HG02759 (cell line): ENCODE measurements around the gene TSHZ2.

Source experiments
- ATAC-seq: cut with Tn5 transposase; IDR thresholded peaks from one replicate; pipeline ENCODE4 v1.9.1; 2021; ENCODE audit warnings: mild to moderate bottlenecking, moderate library complexity; ENCODE audit not compliant: unreplicated experiment

The TSHZ2 gene

DNA sequence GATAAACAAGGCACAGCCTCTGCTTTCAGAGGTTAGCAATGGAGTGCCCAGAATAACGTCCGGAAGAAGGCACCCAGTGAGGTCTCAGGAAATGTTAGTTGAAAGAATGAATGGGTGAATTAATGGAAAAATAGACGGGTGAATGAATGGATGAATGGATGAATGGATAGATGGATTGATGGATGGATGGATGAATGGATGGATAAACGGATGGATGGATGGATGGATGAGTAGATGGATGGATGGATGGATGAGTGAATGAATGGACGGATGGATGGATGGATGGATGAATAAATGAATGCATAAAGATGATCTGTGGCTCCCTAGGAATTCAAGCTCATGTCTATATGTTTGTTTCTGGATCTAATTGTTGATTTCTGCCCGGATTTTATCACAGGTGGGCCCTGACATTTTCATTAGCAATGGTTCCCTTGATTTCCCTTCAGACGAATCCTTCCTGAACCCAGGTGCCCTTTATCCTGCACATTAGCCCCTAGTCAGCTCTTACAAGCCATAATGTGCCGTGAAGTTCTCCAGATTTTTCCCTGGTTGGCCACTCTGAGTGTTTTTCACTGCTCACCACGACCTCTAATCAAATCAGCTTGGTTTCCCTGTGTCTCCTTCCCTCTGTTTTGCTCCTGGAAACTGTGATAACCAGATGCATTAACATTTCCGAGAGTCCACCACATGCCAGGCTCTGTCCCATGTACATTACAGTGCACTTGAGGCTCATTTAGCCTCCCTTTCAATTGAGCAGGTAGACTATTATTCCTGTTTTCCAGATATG lies 22.2 kb downstream of the TSHZ2 start:
- no peak for ATAC-seq

DNA sequence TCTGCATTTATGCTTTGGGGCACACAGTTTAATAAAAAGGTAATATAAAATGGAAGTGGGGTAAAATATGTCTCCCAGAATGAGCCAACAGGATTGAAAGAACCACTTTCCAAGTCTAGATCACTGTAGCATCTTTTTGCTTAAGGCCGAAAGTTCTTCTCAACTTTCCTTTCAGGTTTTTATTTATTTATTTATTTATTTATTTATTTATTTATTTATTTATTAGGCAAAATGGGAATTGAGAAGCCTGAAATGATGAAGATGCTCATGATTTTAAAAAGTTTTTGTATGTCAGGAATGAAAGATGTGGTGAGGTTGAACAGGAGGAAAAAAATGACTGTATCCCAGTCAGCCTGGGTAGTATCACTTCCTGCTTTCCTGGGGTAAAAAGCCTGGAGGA lies 24.0 kb downstream of the TSHZ2 start:
- no peak for ATAC-seq

DNA sequence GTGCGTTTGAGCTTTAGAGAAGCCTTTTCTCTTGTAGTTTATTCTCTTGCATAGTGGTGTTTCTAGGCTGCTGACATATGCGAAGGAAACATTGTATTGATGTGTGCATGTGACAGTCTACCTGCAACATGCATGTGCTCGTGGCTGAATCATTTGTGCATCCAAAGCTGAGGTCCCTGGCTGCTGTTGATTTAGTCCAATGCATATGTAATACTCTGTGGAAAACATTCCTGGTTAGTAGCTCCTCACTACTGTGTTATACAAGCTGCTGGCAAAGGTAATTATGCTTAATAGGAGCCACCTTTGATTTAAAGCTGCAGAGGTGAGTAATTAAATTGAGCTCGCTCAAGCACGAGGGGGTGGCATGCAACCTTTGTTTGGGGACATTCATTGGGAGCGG lies 24.5 kb downstream of the TSHZ2 start:
- no peak for ATAC-seq

- no peak for ATAC-seq
Measured at GRCh38 chr20:52998268-52998667, 26.1 kb downstream of the TSHZ2 start.

DNA sequence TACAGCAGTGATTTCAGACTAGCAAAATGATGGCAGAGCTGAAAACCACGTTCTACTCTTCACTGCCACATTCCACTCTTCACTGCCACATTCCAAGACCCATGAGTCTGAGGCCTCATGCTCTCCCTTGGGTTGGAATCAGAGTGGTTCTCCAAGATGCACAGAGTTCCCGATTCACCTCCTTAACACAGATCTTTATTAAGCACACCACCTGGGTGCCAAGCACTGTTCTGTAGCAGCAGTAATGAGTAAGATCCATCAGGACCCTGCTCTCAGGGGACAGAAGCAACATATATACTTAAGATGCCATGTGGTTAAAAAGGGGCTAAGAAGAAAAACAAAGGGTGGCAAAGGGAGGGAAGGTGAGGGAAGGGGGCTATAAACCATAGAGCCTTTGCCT lies 26.9 kb downstream of the TSHZ2 start:
- no peak for ATAC-seq

DNA sequence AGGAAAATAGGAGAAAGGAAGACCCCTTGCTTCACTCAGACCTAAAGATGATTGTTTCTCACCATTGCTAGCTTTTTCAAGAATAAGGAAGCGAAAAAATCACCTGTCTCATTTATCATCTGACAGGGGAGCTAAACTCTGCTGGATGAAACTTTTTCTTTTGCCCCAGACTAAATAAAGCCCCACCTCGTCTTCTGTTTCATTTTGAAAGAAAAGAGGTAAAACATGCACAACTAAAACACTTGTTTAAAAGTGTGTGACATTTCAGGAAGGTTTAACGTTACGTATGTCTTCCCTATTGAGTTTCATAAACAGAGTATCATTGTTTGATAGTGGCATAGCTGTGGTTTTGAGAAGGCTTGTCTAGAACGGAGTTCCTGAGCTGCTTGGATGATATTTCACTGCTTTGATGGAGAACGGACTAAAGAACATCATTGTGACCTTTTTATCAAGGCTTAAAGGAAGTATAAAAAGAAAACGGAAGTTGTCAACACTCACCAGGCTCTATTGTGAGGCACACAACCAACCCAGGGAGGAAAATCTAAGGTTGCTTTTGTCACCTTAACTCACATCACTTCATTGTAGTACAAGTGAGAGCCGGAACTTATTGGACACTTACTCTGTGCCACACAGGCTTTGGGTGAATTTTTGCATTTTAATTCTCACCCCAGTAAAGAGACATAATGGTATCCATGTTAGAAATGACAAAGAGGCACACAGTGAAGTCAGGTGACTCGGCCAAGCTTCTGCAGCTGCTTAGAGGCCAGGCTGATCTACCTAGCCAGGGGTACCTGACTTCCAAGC lies 29.5 kb downstream of the TSHZ2 start:
- peak; percentile 65 for ATAC-seq

DNA sequence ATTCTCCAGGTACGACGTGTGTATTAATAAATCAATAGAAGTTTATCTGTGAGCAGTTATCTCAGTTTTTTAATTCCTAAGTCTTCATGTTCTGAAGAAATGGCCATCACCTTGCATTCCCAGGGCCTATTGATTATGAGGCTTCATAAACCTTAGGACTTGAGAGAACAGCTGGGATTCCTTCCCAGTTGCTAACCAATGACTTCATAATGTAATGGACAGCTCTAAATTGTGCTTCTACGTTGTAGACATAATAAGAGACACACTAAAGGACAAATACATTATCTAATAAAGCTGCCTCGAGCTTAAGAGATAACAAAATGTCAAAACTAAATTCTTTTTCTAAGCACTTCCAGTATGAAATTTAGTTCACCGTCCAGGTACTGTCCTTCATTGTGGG lies 30.6 kb downstream of the TSHZ2 start:
- ATAC-seq: no peak

DNA sequence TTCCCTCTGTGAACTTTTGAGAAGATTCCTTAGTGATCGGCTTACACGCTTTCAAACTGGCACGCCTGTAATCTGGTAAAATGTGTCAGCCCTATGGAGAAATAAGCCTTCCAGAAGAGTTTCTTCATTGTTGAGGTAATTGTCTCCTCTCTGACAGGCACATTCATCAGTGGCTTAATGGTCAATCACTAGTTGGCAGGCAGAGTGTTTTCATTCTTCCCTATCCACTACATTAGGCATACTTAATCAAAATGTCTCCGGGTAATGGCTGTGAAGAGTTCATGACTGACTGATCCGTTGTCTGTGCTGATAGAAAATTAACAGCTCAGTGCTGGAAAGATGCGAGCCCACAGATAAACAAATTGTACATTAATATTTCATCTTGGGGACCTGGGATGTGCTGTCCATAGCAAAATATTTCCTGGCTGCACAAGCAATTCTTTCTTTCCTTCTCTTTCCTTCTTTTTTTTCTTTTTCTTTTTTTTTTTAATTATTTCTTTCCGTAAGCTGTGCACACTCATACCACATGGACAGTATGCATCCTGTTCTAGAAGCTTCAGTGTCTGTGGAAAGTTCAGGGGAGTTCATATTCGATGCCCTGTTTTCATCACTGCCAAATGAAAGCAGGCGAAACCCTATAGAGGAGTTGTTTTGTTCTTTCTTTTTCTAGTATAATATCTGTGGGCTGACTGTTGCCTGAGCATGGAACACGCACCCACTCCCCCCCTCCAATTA lies 31.4 kb downstream of the TSHZ2 start:
- ATAC-seq: no peak

DNA sequence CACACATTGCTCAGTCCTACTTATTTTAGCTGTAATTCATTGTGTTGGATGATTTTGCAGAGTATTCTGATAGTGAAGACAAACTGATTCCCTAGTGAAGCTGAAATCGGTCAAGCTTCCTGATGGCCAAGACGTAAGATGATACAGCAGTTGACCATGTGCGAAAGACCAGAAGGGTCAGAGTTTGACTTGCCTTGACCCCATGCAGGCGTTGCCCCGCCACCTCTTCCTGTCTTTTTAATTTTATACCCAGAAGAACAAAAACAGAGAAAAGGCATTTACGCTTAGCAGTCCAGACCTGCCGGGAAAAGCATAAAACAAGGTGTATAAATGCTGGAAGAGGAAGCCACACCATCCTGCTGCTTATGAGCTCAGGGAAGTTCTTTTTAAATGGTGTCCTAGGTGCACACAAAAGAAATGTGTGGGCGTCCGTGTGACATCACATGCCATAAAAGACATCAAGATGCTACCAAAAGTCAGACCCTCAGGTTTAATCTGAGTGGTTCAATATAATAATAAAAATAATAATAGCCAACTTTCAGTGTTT lies 32.2 kb downstream of the TSHZ2 start:
- no peak for ATAC-seq

GRCh38 chr20:53009979-53010735 lies 38.0 kb downstream of the TSHZ2 start:
- no peak for ATAC-seq

DNA sequence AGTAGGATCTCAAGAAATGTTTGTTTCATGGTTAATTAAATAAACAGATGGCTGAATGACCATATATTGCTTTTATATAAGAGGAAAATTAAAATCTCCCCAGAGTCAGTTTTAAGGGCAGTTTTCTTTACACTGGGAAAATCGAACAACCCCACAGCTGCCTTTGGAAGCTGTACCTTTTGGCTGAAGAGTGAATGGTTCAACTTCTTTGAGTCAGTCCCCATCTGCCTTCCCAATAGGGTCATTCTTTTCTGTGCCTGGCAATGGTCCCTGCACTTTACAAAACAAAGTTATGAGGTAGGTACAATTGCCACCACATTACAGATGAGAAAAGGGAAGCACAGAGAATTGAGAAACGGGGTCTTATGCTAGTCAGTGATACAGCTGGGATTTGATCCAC lies 39.5 kb downstream of the TSHZ2 start:
- no peak for ATAC-seq

DNA sequence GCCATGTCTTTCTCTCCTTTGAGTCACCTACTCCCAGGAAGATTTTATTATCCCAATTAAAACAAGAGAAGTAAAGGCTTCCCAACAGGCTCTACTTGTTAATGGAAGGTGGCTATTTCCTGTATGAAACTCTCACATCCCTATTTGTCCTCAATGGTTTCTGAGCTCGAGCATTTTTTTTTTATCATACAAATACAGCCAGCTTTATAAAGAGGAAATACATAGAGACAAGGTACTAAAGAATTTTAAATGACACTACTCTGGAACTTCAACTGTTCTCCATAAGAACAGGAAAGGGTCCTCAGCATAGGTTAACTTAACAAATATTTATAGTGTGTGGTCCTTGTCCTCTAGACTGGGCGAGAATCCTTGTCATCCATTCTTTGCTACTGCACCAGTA lies 41.0 kb downstream of the TSHZ2 start:
- ATAC-seq: no peak

DNA sequence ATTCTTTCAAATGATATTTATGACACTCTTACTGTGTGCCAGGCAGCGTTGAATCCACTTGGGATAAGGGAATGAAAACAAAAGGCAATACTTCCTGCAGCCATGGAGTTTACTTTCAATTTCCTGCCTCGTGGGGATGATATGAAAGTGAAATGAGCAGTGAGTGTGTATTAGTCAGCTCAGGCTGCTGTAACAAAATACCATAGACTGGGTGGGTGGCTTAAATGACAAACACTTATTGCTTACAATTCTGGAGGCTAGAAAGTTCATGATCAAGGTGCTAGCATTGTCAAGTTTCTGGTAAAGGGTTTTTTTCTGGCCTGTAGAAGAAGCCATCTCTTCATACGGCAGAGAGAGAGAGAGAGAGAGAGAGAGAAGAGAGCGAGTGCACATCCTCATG lies 41.7 kb downstream of the TSHZ2 start:
- ATAC-seq: no peak

- ATAC-seq: no peak
Measured at GRCh38 chr20:53016071-53016470, 43.9 kb downstream of the TSHZ2 start.

DNA sequence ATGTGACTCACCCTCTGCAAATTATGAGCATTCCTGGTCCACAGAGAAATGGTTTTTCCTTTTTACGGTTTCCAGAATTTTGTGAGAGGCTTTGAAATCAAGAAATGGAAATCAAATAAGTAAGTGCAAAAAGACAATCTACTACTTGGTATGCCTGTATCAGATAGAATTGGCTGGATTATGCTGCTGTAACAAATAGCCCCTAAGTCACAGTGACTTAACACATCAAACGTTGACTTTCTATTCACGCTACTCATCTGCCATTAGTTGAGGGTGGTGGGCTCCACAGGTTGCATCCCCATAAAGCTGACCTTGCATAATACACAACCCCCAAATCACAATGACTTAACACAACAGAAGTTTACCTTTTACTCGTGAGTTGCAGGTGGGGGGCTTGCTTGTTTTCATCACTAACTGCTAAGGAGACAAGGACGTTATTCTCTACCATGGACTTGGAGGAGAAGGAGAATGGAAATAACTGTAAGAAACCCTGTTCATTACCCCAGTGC lies 44.4 kb downstream of the TSHZ2 start:
- ATAC-seq: no peak

DNA sequence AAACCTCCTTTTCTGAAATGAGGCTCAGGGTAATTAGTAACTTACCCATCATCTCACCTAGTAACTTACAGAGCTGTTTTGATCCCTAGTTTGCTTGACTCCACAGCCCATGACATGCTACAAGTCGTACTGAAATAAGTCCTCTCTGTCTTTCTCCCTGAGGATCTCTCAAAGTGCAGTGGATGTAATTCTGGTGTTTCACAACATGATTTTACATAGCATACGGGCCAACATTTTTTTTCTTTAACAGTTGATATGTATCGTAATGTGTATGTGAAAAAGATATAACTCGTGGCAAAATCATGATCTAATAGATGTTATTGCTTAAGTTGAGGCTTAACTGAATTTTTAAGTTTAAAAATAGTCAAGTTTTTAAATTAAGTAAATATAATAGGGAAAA lies 45.0 kb downstream of the TSHZ2 start:
- ATAC-seq: no peak

DNA sequence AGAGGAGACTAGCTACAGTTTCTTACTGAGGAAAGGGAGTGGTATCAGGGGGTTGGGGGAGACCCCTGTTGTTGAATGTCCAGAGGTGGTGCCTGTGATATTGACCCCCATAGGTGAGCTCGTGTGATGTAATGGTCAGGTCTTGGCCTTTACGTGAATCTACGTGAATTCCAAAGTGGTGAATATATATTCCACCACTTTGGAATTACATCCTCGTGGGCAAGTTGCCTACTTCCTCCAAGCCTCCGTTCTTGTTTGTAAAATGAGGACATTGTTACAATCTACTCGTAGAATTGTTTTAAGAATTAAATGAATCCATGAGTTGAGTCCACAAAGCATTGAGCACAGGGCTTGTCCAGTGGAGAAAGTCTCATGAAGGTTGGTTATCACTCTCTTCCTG lies 47.3 kb downstream of the TSHZ2 start:
- ATAC-seq: no peak

GRCh38 chr20:53020376-53020775 lies 48.2 kb downstream of the TSHZ2 start:
- no peak for ATAC-seq

GRCh38 chr20:53020834-53021233 lies 48.7 kb downstream of the TSHZ2 start:
- ATAC-seq: no peak

- ATAC-seq: no peak
Measured at GRCh38 chr20:53021934-53022333, 49.8 kb downstream of the TSHZ2 start.
